ENCODE results near the gene CCDC51. TPM values are rescaled to one million over a fixed set of nuclear protein-coding genes. Genes with fewer than 3 reads are reported as not detected.
"Not testable (repeated sequence)": the region's sequence is repeated elsewhere in the genome, so short reads cannot be mapped to it uniquely, and the experiment has no call there.

The CCDC51 gene
- total RNA-seq, 1 donor = 1.4 TPM

DNA sequence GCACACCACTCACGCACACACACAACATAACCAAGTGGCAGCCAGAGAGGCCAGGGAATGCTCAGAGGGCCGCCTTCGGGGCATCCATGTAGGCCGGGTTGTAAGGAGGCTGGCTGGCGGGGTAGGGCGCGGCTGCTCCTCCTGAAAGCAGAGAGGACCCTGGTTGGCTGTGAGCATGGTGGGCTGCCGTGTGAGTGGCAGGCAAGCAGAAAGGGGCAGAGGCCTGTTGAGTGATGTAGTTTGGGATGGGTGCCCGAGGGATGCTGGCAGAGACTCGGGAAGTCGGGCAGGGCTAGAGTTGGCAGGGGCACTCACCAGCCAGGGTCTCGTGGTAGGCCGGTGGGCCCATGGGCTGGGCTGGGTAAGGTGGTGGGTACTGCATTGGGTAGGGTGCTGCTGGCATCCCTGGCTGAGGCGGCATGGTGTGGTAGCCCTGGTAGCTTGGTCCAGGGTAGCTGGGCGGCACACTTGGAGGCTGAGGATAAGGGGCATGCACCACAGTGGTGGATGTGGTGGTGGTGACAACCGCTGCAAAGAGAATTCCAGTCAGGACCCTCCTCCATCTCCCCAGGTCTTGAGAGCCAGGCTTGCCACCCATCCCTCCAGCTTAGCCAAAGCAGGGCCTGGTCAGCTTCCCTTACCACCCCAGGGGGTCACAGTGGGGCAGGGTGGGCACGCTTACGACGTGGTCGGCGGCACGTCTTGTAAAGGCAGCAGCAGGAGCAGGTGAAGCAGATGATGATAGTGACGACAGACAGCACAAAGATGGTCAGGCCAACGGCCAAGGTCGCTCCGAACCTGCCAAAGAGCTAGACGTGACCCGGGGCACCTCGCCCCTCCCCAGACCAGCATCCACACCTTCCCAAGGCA lies 29.4 kb upstream of the CCDC51 start:
- Histone ChIP-seq H3K27me3 (ENCODE audit: insufficient read depth, low read length) (no peaks in the 10 kb centered on the region), H3K9me3 (ENCODE audit: low read depth, low read length) (no peaks in the 10 kb centered on the region), H3K4me3 (ENCODE audit: low read length) (no peak overlapping the region), H3K4me1 (ENCODE audit: insufficient read depth, low read length) (peaks cover 83% of the 10 kb centered on the region)

- peaks cover 78% of the 10 kb centered on the region for H3K4me1 ChIP-seq (ENCODE audit: insufficient read depth, low read length)
- no peaks in the 10 kb centered on the region for H3K27me3 ChIP-seq (ENCODE audit: insufficient read depth, low read length)
- no peak overlapping the region for H3K4me3 ChIP-seq (ENCODE audit: low read length)
- no peaks in the 10 kb centered on the region for H3K9me3 ChIP-seq (ENCODE audit: low read depth, low read length)
These were observed 28.4 kb upstream of the CCDC51 start for GRCh38 chr3:48468329-48468731.

DNA sequence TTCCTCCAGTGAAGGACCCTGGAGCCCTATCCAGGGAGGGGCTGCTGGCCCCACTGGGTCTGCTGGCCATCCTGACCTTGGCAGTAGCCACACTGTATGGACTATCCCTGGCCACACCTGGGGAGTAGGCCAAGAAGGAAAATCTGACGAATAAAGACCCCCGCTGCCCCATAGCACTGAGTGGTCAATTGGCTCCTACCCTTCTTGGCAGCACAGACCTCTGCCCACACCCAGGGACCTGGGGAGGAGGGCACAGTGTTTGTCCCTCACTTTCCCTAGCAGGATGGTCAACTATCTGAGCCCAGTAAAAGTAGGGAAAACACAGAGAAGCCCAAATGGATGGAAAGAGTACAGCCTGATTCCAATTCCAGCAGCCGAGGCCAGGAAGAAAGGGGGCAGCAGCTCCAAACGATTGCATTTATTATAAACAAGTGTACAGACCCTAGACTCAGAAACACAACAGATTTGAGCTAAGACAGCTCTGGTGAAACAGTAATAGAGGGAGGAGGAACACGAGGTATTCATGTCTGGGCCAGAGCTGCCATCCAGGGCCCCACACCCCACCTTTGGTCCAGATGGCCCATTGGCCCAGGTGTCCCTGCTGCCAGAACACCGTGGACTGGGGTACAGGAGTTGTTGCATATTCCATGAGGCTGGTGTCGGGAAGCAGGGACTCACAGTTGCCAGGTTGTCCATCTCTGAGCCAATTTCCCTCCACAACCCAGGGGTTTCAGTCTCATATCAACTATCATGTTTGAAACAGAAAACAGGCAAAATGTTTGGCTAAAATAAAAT lies 27.8 kb upstream of the CCDC51 start:
- H3K4me3 ChIP-seq (ENCODE audit: low read length) = peak overlapping the region; percentile 82
- no peaks in the 10 kb centered on the region for H3K9me3 ChIP-seq (ENCODE audit: low read depth, low read length)
- H3K27me3 ChIP-seq (ENCODE audit: insufficient read depth, low read length) = no peaks in the 10 kb centered on the region
- peaks cover 75% of the 10 kb centered on the region for H3K4me1 ChIP-seq (ENCODE audit: insufficient read depth, low read length)

- Histone ChIP-seq H3K27me3 (ENCODE audit: insufficient read depth, low read length) (no peaks in the 10 kb centered on the region), H3K4me1 (ENCODE audit: insufficient read depth, low read length) (peaks cover 70% of the 10 kb centered on the region), H3K4me3 (ENCODE audit: low read length) (peak overlapping the region; percentile 82), H3K9me3 (ENCODE audit: low read depth, low read length) (no peaks in the 10 kb centered on the region)
These were observed 27.2 kb upstream of the CCDC51 start for GRCh38 chr3:48467110-48467454.

GRCh38 chr3:48466386-48467109 lies 26.6 kb upstream of the CCDC51 start:
- H3K4me1 ChIP-seq (ENCODE audit: insufficient read depth, low read length) = peaks cover 65% of the 10 kb centered on the region
- H3K4me3 ChIP-seq (ENCODE audit: low read length) = peak overlapping the region; percentile 82
- no peaks in the 10 kb centered on the region for H3K9me3 ChIP-seq (ENCODE audit: low read depth, low read length)
- H3K27me3 ChIP-seq (ENCODE audit: insufficient read depth, low read length) = no peaks in the 10 kb centered on the region

- peak overlapping the region; percentile 82 for H3K4me3 ChIP-seq (ENCODE audit: low read length)
- peaks cover 57% of the 10 kb centered on the region for H3K4me1 ChIP-seq (ENCODE audit: insufficient read depth, low read length)
- no peaks in the 10 kb centered on the region for H3K27me3 ChIP-seq (ENCODE audit: insufficient read depth, low read length)
- no peaks in the 10 kb centered on the region for H3K9me3 ChIP-seq (ENCODE audit: low read depth, low read length)
These were observed 25.8 kb upstream of the CCDC51 start for GRCh38 chr3:48465531-48466378.

DNA sequence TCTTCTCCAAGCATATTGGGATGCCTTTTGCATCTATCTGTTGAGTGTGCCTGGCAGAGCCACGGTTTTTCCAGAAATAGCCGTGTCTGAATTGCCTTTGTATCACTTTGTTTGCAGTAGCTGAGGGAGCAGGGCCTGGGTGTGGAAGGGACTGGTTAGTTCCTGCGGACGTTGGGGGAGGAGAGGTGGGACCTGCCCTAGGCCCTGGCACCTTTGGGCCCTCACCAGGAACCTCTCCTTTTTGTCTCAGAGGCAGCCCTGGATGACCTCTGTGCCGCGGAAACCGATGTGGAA lies 25.3 kb upstream of the CCDC51 start:
- Histone ChIP-seq H3K27me3 (ENCODE audit: insufficient read depth, low read length) (no peaks in the 10 kb centered on the region), H3K4me3 (ENCODE audit: low read length) (no peak overlapping the region), H3K4me1 (ENCODE audit: insufficient read depth, low read length) (peaks cover 51% of the 10 kb centered on the region), H3K9me3 (ENCODE audit: low read depth, low read length) (no peaks in the 10 kb centered on the region)

DNA sequence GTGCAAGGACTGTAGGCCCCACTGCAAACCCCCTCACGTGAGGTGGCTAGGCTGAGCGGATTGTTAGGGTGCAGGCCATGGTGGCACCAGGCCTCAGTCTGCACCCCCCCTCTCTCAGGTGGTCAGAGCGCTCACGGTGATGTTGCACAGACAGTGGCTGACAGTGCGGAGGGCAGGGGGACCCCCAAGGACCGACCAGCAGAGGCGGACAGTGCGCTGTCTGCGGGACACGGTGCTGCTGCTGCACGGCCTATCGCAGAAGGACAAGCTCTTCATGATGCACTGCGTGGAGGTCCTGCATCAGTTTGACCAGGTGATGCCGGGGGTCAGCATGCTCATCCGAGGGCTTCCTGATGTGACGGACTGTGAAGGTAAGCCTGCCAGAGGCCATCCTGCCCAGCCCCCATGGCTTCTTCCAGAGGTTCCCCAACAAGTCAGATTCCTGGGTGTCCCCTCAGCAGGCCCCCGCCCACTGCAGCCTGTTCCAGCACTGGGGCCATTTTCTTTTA lies 24.8 kb upstream of the CCDC51 start:
- Histone ChIP-seq H3K9me3 (ENCODE audit: low read depth, low read length) (no peaks in the 10 kb centered on the region), H3K27me3 (ENCODE audit: insufficient read depth, low read length) (no peaks in the 10 kb centered on the region), H3K4me1 (ENCODE audit: insufficient read depth, low read length) (peaks cover 47% of the 10 kb centered on the region), H3K4me3 (ENCODE audit: low read length) (no peak overlapping the region)

DNA sequence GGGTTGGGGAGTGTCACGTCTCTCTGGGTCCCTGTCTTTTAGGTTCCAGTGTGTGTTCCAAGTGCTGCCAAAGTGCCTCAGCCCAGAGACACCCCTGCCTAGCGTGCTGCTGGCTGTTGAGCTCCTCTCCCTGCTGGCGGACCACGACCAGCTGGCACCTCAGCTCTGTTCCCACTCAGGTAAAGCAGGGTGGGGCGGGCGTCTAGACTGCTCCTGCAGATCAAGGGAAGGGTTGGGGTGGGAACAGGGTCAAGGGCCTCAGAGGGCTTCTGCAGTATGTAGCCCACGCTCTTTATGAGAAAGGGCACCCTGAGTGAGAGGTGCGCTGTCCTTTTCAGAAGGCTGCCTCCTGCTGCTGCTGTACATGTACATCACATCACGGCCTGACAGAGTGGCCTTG lies 23.8 kb upstream of the CCDC51 start:
- H3K4me3 ChIP-seq (ENCODE audit: low read length) = no peak overlapping the region

DNA sequence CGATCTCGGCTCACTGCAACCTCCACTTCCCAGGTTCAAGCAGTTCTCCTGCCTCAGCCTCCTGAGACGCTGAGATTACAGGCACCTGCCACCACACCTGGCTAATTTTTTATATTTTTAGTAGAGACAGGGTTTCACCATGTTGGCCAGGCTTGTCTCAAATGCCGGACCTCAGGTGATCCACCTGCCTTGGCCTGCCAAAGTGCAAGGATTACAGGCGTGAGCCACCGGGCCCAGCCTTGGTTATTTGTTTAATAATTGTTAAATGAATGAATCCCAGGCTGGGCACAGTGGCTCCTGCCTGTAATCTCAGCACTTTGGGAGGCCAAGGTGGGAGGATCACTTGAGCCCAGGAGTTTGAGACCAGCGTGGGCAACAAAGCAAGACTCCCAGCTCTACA lies 21.8 kb upstream of the CCDC51 start:
- not testable (repeated sequence) for H3K4me3 ChIP-seq (ENCODE audit: low read length); H3K9me3 ChIP-seq (ENCODE audit: low read depth, low read length); H3K27me3 ChIP-seq (ENCODE audit: insufficient read depth, low read length)
- peaks cover 17% of the 10 kb centered on the region for H3K4me1 ChIP-seq (ENCODE audit: insufficient read depth, low read length)

More for the DNA sequence above, 23.8 kb upstream of the CCDC51 start:
- Histone ChIP-seq H3K4me1 (ENCODE audit: insufficient read depth, low read length) (peaks cover 36% of the 10 kb centered on the region), H3K27me3 (ENCODE audit: insufficient read depth, low read length) (no peaks in the 10 kb centered on the region), H3K9me3 (ENCODE audit: low read depth, low read length) (no peaks in the 10 kb centered on the region)

GRCh38 chr3:48460517-48460902 lies 20.6 kb upstream of the CCDC51 start:
- Histone ChIP-seq H3K4me1 (ENCODE audit: insufficient read depth, low read length) (peaks cover 8% of the 10 kb centered on the region), H3K4me3 (ENCODE audit: low read length) (no peak overlapping the region), H3K27me3 (ENCODE audit: insufficient read depth, low read length) (no peaks in the 10 kb centered on the region), H3K9me3 (ENCODE audit: low read depth, low read length) (no peaks in the 10 kb centered on the region)

GRCh38 chr3:48459773-48460516 lies 20.0 kb upstream of the CCDC51 start:
- H3K9me3 ChIP-seq (ENCODE audit: low read depth, low read length) = no peaks in the 10 kb centered on the region
- peaks cover 2% of the 10 kb centered on the region for H3K4me1 ChIP-seq (ENCODE audit: insufficient read depth, low read length)
- H3K4me3 ChIP-seq (ENCODE audit: low read length) = no peak overlapping the region
- H3K27me3 ChIP-seq (ENCODE audit: insufficient read depth, low read length) = no peaks in the 10 kb centered on the region

DNA sequence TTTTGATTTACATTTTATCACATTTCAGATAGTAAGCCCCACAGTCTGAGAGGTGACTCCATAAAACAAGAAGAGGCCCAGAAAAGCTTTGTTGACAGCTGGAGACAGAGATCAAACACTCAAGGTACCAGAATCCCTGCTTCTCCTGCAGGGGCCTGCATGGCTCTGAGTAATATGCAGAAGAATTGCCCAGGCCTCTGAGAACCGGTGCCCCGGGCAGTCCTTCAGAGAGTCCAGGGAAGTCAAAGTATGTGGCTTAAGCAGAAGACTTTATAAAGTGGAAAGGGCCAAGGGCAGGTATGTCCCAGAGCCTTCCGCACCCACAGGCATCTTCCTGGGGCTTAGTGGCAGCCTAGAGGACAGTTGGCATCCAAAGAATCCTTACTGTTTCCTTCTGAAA lies 19.4 kb upstream of the CCDC51 start:
- Histone ChIP-seq H3K27me3 (ENCODE audit: insufficient read depth, low read length) (no peaks in the 10 kb centered on the region), H3K4me1 (ENCODE audit: insufficient read depth, low read length) (no peaks in the 10 kb centered on the region), H3K9me3 (ENCODE audit: low read depth, low read length) (no peaks in the 10 kb centered on the region), H3K4me3 (ENCODE audit: low read length) (no peak overlapping the region)

GRCh38 chr3:48456456-48456855 lies 16.5 kb upstream of the CCDC51 start:
- H3K4me3 ChIP-seq (ENCODE audit: low read length) = no peak overlapping the region
- no peaks in the 10 kb centered on the region for H3K4me1 ChIP-seq (ENCODE audit: insufficient read depth, low read length)
- H3K9me3 ChIP-seq (ENCODE audit: low read depth, low read length) = no peaks in the 10 kb centered on the region
- H3K27me3 ChIP-seq (ENCODE audit: insufficient read depth, low read length) = no peaks in the 10 kb centered on the region

All from mononuclear cell (primary cell).